Uterus (tissue), 4 donors: ENCODE data around the gene DCBLD1. TPM values are rescaled to one million over a fixed set of nuclear protein-coding genes. Genes with fewer than 3 reads are reported as not detected.

ENCODE experiments used
- DNase-seq, 2 donors: peaks; one replicate each; pipeline ENCODE4 v3.0.0-alpha.2; 2019 to 2020
- H3K27ac ChIP-seq, 2 donors: fragments of 200-600 bp; sonication (generic); 1 replicate in 1 of 2; 2 replicates in 1 of 2; pipeline ENCODE4 v1.5.1; 2016 to 2018
- H3K27me3 ChIP-seq, 2 donors: fragments of 200-600 bp; sonication (generic); one replicate each; pipeline ENCODE4 v1.5.1; 2018 to 2019; ENCODE audit warnings: control low read depth in 1 of 2
- H3K36me3 ChIP-seq, 2 donors: fragments of 200-600 bp; sonication (generic); one replicate each; pipeline ENCODE4 v1.5.1; 2019; ENCODE audit warnings: control low read depth in 1 of 2
- H3K4me1 ChIP-seq, 2 donors: fragments of 200-600 bp; sonication (generic); one replicate each; pipeline ENCODE4 v1.5.1; 2018 to 2019; ENCODE audit warnings: control low read depth in 1 of 2
- H3K4me3 ChIP-seq, 2 donors: fragments of 200-600 bp; sonication (generic); 1 replicate in 1 of 2; 2 replicates in 1 of 2; pipeline ENCODE4 v1.5.1; 2018 to 2019; ENCODE audit warnings: mild to moderate bottlenecking in 1 of 2
- H3K9me3 ChIP-seq, 2 donors: fragments of 200-600 bp; sonication (generic); one replicate each; pipeline ENCODE4 v1.5.1; 2019; ENCODE audit warnings: control low read depth in 1 of 2
- CTCF ChIP-seq, 4 experiments: fragments of 200-600 bp in 2 of 4; fragments of 450-650 bp in 2 of 4; sonication (generic) in 2 of 4; IDR thresholded peaks; one replicate each; pipeline ENCODE4 v1.5.1; 2016 to 2019; ENCODE audit warnings: antibody characterized with exemption in 4 of 4, mild to moderate bottlenecking in 2 of 4, moderate library complexity in 1 of 4
- POLR2A ChIP-seq, 2 donors: fragments of 450-650 bp; IDR thresholded peaks; one replicate each; pipeline ENCODE4 v1.6.1; 2016; ENCODE audit warnings: antibody characterized with exemption in 2 of 2, mild to moderate bottlenecking in 1 of 2, moderate library complexity in 1 of 2
- intact Hi-C: fragments of 100-400 bp; cut with DNase I; formaldehyde crosslinking; loops from one replicate; pipeline ENCODE4 v1.15.1; 2023; ENCODE audit warnings: low total_unique reads
- total RNA-seq, 4 donors: library from RNA; depleted of rRNA in 3 of 4; stranded (reverse); fragments of >200 nt in 3 of 4; gene quantifications; one replicate each; pipeline versions ENCODE4 v1.1.0 to v1.2.4, GENCODE V29; 2014 to 2023
- donor health status: DM: yes; HTN: yes; CAD: no.

DCBLD1 gene
- total RNA-seq, 4 donors from 2014 or later: 2.4 to 15.5 (median 4.5) TPM

GRCh38 chr6:117477988-117478852, 4.3 kb upstream of the DCBLD1 start:
- DNase-seq: no peak
- Histone ChIP-seq H3K4me3 (no peak overlapping the region), H3K36me3 (no peaks in the 10 kb centered on the region), H3K4me1 (no peaks in the 10 kb centered on the region), H3K27me3 (no peaks in the 10 kb centered on the region), H3K9me3 (no peaks in the 10 kb centered on the region), H3K27ac (no peak overlapping the region)
- intact Hi-C loops: no loop called here
- no peak for TF ChIP-seq POLR2A (IDR thresholded peaks at IDR 0.05)
- peak in 1 of 4 experiments; percentile 18 for TF ChIP-seq CTCF (IDR thresholded peaks at IDR 0.05)

GRCh38 chr6:117478853-117479231, 3.6 kb upstream of the DCBLD1 start:
- Histone ChIP-seq H3K4me1 (no peaks in the 10 kb centered on the region), H3K27ac (no peak overlapping the region), H3K4me3 (no peak overlapping the region), H3K27me3 (no peaks in the 10 kb centered on the region), H3K36me3 (no peaks in the 10 kb centered on the region), H3K9me3 (no peaks in the 10 kb centered on the region)
- intact Hi-C loops: no loop called here
- TF ChIP-seq POLR2A (IDR thresholded peaks at IDR 0.05) (no peak), CTCF (IDR thresholded peaks at IDR 0.05) (no peak)
- no peak for DNase-seq

GRCh38 chr6:117480651-117481050, 1.8 kb upstream of the DCBLD1 start:
- TF ChIP-seq POLR2A (IDR thresholded peaks at IDR 0.05): no peak
- TF ChIP-seq CTCF (IDR thresholded peaks at IDR 0.05): no peak
- no peaks in the 10 kb centered on the region for H3K36me3 ChIP-seq
- H3K9me3 ChIP-seq: no peaks in the 10 kb centered on the region
- H3K4me3 ChIP-seq: no peak overlapping the region
- intact Hi-C loops: no loop called here
- no peaks in the 10 kb centered on the region for H3K27me3 ChIP-seq
- H3K27ac ChIP-seq: no peak overlapping the region
- H3K4me1 ChIP-seq: peaks cover 0 to 5% of the 10 kb centered on the region in 2 donors
- DNase-seq: no peak

GRCh38 chr6:117481278-117481925, 1.1 kb upstream of the DCBLD1 start:
- H3K4me3 ChIP-seq: no peak overlapping the region
- H3K9me3 ChIP-seq: no peaks in the 10 kb centered on the region
- H3K27ac ChIP-seq: peak overlapping the region; percentile 80 to 84
- H3K4me1 ChIP-seq: peaks cover 0 to 5% of the 10 kb centered on the region in 2 donors
- no peak for DNase-seq
- TF ChIP-seq CTCF (IDR thresholded peaks at IDR 0.05): no peak
- intact Hi-C loops: no loop called here
- no peaks in the 10 kb centered on the region for H3K27me3 ChIP-seq
- H3K36me3 ChIP-seq: no peaks in the 10 kb centered on the region

- Histone ChIP-seq H3K36me3 (no peaks in the 10 kb centered on the region), H3K4me3 (peak overlapping the region; percentile 71 to 85), H3K9me3 (no peaks in the 10 kb centered on the region), H3K27me3 (no peaks in the 10 kb centered on the region), H3K4me1 (peaks cover 0 to 5% of the 10 kb centered on the region in 2 donors), H3K27ac (peak overlapping the region; percentile 80 to 84)
- no peak for DNase-seq
- TF ChIP-seq CTCF (IDR thresholded peaks at IDR 0.05) (no peak), POLR2A (IDR thresholded peaks at IDR 0.05) (no peak)
- intact Hi-C loops: no loop called here
Measured at GRCh38 chr6:117481926-117482239, 591 bp upstream of the DCBLD1 start.
